ENCODE data around the gene CHST1.

DNA sequence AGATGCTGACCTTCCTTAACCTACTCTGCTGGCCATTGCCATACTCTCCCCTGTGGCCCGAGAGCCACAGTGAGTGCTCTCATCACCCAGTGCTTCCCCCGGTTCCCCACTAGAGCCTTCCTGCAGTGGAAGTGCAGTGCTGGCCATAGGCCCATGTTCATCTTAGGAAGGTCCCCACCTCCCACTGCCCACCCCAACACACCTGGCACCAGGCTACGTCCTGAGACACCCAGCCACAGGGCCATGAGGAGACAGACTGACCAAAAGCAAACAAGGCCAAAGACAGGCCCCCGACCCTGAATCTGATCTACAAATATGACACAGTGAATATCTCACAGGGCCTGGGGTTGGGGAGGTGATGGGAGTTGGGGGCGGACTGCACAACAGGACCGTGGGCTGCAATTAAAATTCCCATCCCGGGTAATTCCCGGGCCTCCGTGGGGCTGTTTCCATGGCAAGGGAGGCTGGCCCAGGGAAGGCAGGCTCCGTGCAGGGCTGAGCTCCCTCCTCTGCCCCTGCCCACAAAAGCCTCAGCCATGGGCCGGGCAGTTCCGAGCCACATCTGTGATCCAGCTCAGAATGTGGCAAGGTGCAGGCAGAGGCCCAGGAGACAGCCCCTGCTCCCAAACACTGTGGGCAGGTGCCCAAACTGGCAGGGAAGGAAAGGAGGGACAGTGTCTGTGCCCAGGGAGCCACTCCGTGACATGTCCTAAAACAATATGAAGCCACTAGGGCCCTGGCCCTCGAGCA is 5.1 kb upstream of the CHST1 start:
- TF ChIP-seq, protein P1, sequence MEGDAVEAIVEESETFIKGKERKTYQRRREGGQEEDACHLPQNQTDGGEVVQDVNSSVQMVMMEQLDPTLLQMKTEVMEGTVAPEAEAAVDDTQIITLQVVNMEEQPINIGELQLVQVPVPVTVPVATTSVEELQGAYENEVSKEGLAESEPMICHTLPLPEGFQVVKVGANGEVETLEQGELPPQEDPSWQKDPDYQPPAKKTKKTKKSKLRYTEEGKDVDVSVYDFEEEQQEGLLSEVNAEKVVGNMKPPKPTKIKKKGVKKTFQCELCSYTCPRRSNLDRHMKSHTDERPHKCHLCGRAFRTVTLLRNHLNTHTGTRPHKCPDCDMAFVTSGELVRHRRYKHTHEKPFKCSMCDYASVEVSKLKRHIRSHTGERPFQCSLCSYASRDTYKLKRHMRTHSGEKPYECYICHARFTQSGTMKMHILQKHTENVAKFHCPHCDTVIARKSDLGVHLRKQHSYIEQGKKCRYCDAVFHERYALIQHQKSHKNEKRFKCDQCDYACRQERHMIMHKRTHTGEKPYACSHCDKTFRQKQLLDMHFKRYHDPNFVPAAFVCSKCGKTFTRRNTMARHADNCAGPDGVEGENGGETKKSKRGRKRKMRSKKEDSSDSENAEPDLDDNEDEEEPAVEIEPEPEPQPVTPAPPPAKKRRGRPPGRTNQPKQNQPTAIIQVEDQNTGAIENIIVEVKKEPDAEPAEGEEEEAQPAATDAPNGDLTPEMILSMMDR (IDR thresholded peaks at IDR 0.05; ENCODE audit: extremely low read depth in 1 of 2, insufficient read depth in 1 of 2, low read depth in 1 of 2, low read length in 2 of 2) = no peak
- TF ChIP-seq POLR2A (IDR thresholded peaks at IDR 0.05; ENCODE audit: low read depth, low read length) = no peak
- no peak for TF ChIP-seq POLR2AphosphoS5 (IDR thresholded peaks at IDR 0.05; ENCODE audit: insufficient read depth, low read depth, low read length)
- no peak for TF ChIP-seq JUN (IDR thresholded peaks at IDR 0.05; ENCODE audit: borderline replicate concordance, insufficient read depth, insufficient read length, low read depth)
- TF ChIP-seq MYC (IDR thresholded peaks at IDR 0.05; ENCODE audit: low read depth, low read length) = no peak
- TF ChIP-seq, protein P2, sequence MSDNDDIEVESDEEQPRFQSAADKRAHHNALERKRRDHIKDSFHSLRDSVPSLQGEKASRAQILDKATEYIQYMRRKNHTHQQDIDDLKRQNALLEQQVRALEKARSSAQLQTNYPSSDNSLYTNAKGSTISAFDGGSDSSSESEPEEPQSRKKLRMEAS (IDR thresholded peaks at IDR 0.05; ENCODE audit: insufficient read depth, insufficient read length) = no peak
- no peak for TF ChIP-seq EZH2 (IDR thresholded peaks at IDR 0.05; ENCODE audit: borderline replicate concordance, low read depth, low read length, severe bottlenecking)
- no peak for TF ChIP-seq GATA2 (IDR thresholded peaks at IDR 0.05; ENCODE audit: insufficient read depth, insufficient read length, low read depth, low read length)
- no peak for TF ChIP-seq FOS (IDR thresholded peaks at IDR 0.05; ENCODE audit: borderline replicate concordance, insufficient read depth, low read length)

Measured in endothelial cell of umbilical vein (primary cell).